ENCODE measurements around the gene ASIC3. TPM values are rescaled to one million over a fixed set of nuclear protein-coding genes. Genes with fewer than 3 reads are reported as not detected.

The ASIC3 gene
- total and polyA plus RNA-seq, 10 donors = 1.1 to 5.0 (median 2.8) TPM

GRCh38 chr7:151035026-151035717, 13.2 kb upstream of the ASIC3 start:
- WGBS, 5 donors = 85 to 94% (median 91%) methylated on average over 15 to 21 of the region's 21 CpGs
- no peaks in the 10 kb centered on the region for H3K27me3 ChIP-seq (replicated peaks in 1 of 7)
- no peak overlapping the region for H3K27ac ChIP-seq
- DNase-seq = no peak
- peaks cover 0 to 26% (median 11%) of the 10 kb centered on the region in 6 donors for H3K4me1 ChIP-seq
- intact Hi-C loops (cut with DNase I; ENCODE audit: low total_unique reads) = no loop called here
- H3K4me3 ChIP-seq = no peak overlapping the region
- TF ChIP-seq CTCF (IDR thresholded peaks at IDR 0.05 in 8 of 11, conservative IDR thresholded peaks at IDR 0.05 in 3 of 11) = no peak
- no peak for TF ChIP-seq POLR2AphosphoS5 (IDR thresholded peaks at IDR 0.05)
- no peak for TF ChIP-seq POLR2A (IDR thresholded peaks at IDR 0.05)
- H3K36me3 ChIP-seq = peaks cover 0 to 69% (median 35%) of the 10 kb centered on the region in 6 donors
- no peaks in the 10 kb centered on the region for H3K9me3 ChIP-seq

- Histone ChIP-seq H3K27ac (no peak overlapping the region), H3K4me3 (no peak overlapping the region), H3K27me3 (replicated peaks in 1 of 7) (no peaks in the 10 kb centered on the region), H3K4me1 (peaks cover 0 to 19% (median 11%) of the 10 kb centered on the region in 6 donors), H3K36me3 (peaks cover 0 to 69% (median 35%) of the 10 kb centered on the region in 6 donors), H3K9me3 (no peaks in the 10 kb centered on the region)
- no peak for DNase-seq
- WGBS, 5 donors = 91 to 98% (median 96%) methylated on average over 15 to 17 of the region's 17 CpGs
- no peak for TF ChIP-seq CTCF (IDR thresholded peaks at IDR 0.05 in 8 of 11, conservative IDR thresholded peaks at IDR 0.05 in 3 of 11)
- TF ChIP-seq POLR2A (IDR thresholded peaks at IDR 0.05) = no peak
- TF ChIP-seq POLR2AphosphoS5 (IDR thresholded peaks at IDR 0.05) = no peak
- intact Hi-C loops (cut with DNase I; ENCODE audit: low total_unique reads) = no loop called here
Measured at GRCh38 chr7:151035902-151036301, 12.4 kb upstream of the ASIC3 start.

- TF ChIP-seq POLR2AphosphoS5 (IDR thresholded peaks at IDR 0.05) = peak in 2 of 3 donors; percentile 21 to 50
- TF ChIP-seq CTCF (IDR thresholded peaks at IDR 0.05 in 8 of 11, conservative IDR thresholded peaks at IDR 0.05 in 3 of 11) = no peak
- TF ChIP-seq POLR2A (IDR thresholded peaks at IDR 0.05) = no peak
- 41 to 49% (median 45%) methylated on average over 12 of the region's 12 CpGs for WGBS, 5 donors
- DNase-seq = no peak
- H3K9me3 ChIP-seq = no peaks in the 10 kb centered on the region
- no peaks in the 10 kb centered on the region for H3K27me3 ChIP-seq (replicated peaks in 1 of 7)
- peak overlapping the region in 2 of 8 donors; percentile 5 to 36 for H3K27ac ChIP-seq
- peaks cover 0 to 68% (median 39%) of the 10 kb centered on the region in 6 donors for H3K36me3 ChIP-seq
- intact Hi-C loops (cut with DNase I; ENCODE audit: low total_unique reads) = no loop called here
- H3K4me3 ChIP-seq = no peak overlapping the region
- peaks cover 0 to 18% (median 11%) of the 10 kb centered on the region in 6 donors for H3K4me1 ChIP-seq
Measured at GRCh38 chr7:151038951-151039849, 9.1 kb upstream of the ASIC3 start.
